Measurements from ENCODE around the gene PTPN3. TPM values are rescaled to one million over a fixed set of nuclear protein-coding genes. Genes with fewer than 3 reads are reported as not detected.
A peak's percentile ranks its signal among the peaks of the same experiment; 100 is the strongest.

PTPN3 gene
- total RNA-seq, 1 donor from 2014 or later, result 1.1 TPM

- no peak overlapping the region for H3K27ac Mint-ChIP-seq (ENCODE audit: unreplicated experiment)
- no peaks in the 10 kb centered on the region for H3K36me3 Mint-ChIP-seq (ENCODE audit: low read depth)
- no peaks in the 10 kb centered on the region for H3K27me3 Mint-ChIP-seq (ENCODE audit: low read depth)
- no peaks in the 10 kb centered on the region for H3K4me1 Mint-ChIP-seq
- no peak for DNase-seq (ENCODE audit: low read depth, low spot score)
- no peak overlapping the region for H3K4me3 Mint-ChIP-seq
- no peak for TF ChIP-seq CTCF (conservative IDR thresholded peaks at IDR 0.05)
- H3K9me3 Mint-ChIP-seq, result no peaks in the 10 kb centered on the region
These were observed 30.2 kb downstream of the PTPN3 start for GRCh38 chr9:109467936-109468335.

GRCh38 chr9:109466623-109467590 is 31.2 kb downstream of the PTPN3 start:
- Mint-ChIP-seq H3K4me3 (no peak overlapping the region), H3K27me3 (ENCODE audit: low read depth) (no peaks in the 10 kb centered on the region), H3K9me3 (no peaks in the 10 kb centered on the region), H3K36me3 (ENCODE audit: low read depth) (no peaks in the 10 kb centered on the region), H3K27ac (ENCODE audit: unreplicated experiment) (no peak overlapping the region), H3K4me1 (no peaks in the 10 kb centered on the region)
- no peak for DNase-seq (ENCODE audit: low read depth, low spot score)
- no peak for TF ChIP-seq CTCF (conservative IDR thresholded peaks at IDR 0.05)

- Mint-ChIP-seq H3K4me3 (no peak overlapping the region), H3K27ac (ENCODE audit: unreplicated experiment) (no peak overlapping the region), H3K36me3 (ENCODE audit: low read depth) (no peaks in the 10 kb centered on the region), H3K9me3 (no peaks in the 10 kb centered on the region), H3K27me3 (ENCODE audit: low read depth) (no peaks in the 10 kb centered on the region), H3K4me1 (no peaks in the 10 kb centered on the region)
- TF ChIP-seq CTCF (conservative IDR thresholded peaks at IDR 0.05), result no peak
- DNase-seq (ENCODE audit: low read depth, low spot score), result no peak
These were observed 34.0 kb downstream of the PTPN3 start for GRCh38 chr9:109463924-109464625.

- no peak for DNase-seq (ENCODE audit: low read depth, low spot score)
- no peak for TF ChIP-seq CTCF (conservative IDR thresholded peaks at IDR 0.05)
- Mint-ChIP-seq H3K4me1 (no peaks in the 10 kb centered on the region), H3K36me3 (ENCODE audit: low read depth) (no peaks in the 10 kb centered on the region), H3K27ac (ENCODE audit: unreplicated experiment) (no peak overlapping the region), H3K27me3 (ENCODE audit: low read depth) (no peaks in the 10 kb centered on the region), H3K9me3 (no peaks in the 10 kb centered on the region), H3K4me3 (no peak overlapping the region)
These were observed 37.5 kb downstream of the PTPN3 start for GRCh38 chr9:109460576-109460975.

- Mint-ChIP-seq H3K4me3 (no peak overlapping the region), H3K27ac (ENCODE audit: unreplicated experiment) (peak overlapping the region; percentile 39), H3K9me3 (no peaks in the 10 kb centered on the region), H3K27me3 (ENCODE audit: low read depth) (no peaks in the 10 kb centered on the region), H3K4me1 (no peaks in the 10 kb centered on the region), H3K36me3 (ENCODE audit: low read depth) (no peaks in the 10 kb centered on the region)
- no peak for TF ChIP-seq CTCF (conservative IDR thresholded peaks at IDR 0.05)
- no peak for DNase-seq (ENCODE audit: low read depth, low spot score)
These were observed 38.7 kb downstream of the PTPN3 start for GRCh38 chr9:109459423-109459822.

All from neural crest cell (in vitro differentiated cells).